A673 (cell line): ENCODE measurements around the gene USP3. TPM values are rescaled to one million over a fixed set of nuclear protein-coding genes. Genes with fewer than 3 reads are reported as not detected.

ENCODE experiments used
- BruUV-seq: library from RNA; stranded (reverse); fragments of 400-500 nt; replicated peaks from 2 replicates; lab custom pipeline; 2021; lab: Mats Ljungman, UMichigan
- CTCF ChIA-PET: fragments of 300-600 bp; sonication (Branson Sonifier 250); formaldehyde crosslinking; loops from one replicate; lab custom pipeline; 2022; ENCODE audit warnings: antibody characterized with exemption; lab: Charles Lee
- POLR2A ChIA-PET: fragments of 300-600 bp; sonication (Branson Sonifier 250); formaldehyde crosslinking; loops from one replicate; lab custom pipeline; 2022; ENCODE audit warnings: antibody characterized with exemption; ENCODE audit not compliant: low non-redundant PET; lab: Charles Lee
- DNase-seq: peaks from one replicate; pipeline ENCODE4 v3.0.0-alpha.2; 2015; ENCODE audit warnings: low spot score
- H3K27ac ChIP-seq: fragments of 200-600 bp; sonication (generic); 2 replicates; pipeline ENCODE4 v1.5.1; 2016; ENCODE audit warnings: mixed run types, low read depth, mild to moderate bottlenecking, mixed read lengths, antibody characterized with exemption, low read length; ENCODE audit not compliant: poor library complexity, severe bottlenecking
- H3K27me3 ChIP-seq: fragments of 200-600 bp; sonication (generic); replicated peaks from 2 replicates; pipeline ENCODE4 v1.6.1; 2017; ENCODE audit warnings: mixed run types, low read depth, mild to moderate bottlenecking, mixed read lengths, antibody characterized with exemption, low read length; ENCODE audit not compliant: insufficient read depth, poor library complexity
- H3K36me3 ChIP-seq: fragments of 200-600 bp; sonication (generic); 2 replicates; pipeline ENCODE4 v1.6.1; 2016; ENCODE audit warnings: mixed run types, mild to moderate bottlenecking, mixed read lengths, antibody characterized with exemption, low read length; ENCODE audit not compliant: insufficient read depth, poor library complexity, severe bottlenecking
- H3K4me1 ChIP-seq: fragments of 200-600 bp; sonication (generic); 2 replicates; pipeline ENCODE4 v1.6.1; 2017; ENCODE audit warnings: mixed run types, mild to moderate bottlenecking, mixed read lengths, antibody characterized with exemption, low read length; ENCODE audit not compliant: insufficient read depth, poor library complexity, severe bottlenecking
- H3K4me3 ChIP-seq: fragments of 200-600 bp; sonication (generic); 2 replicates; pipeline ENCODE4 v1.5.1; 2016; ENCODE audit warnings: low read depth, mixed run types, mild to moderate bottlenecking, mixed read lengths, low read length; ENCODE audit not compliant: poor library complexity, severe bottlenecking
- H3K9me3 ChIP-seq: fragments of 200-600 bp; sonication (generic); 2 replicates; pipeline ENCODE4 v1.6.1; 2016; ENCODE audit warnings: mixed run types, low read depth, mild to moderate bottlenecking, mixed read lengths, antibody characterized with exemption, low read length; ENCODE audit not compliant: poor library complexity, severe bottlenecking
- CTCF ChIP-seq: fragments of 300-800, 200-600 bp; sonication (generic); conservative IDR thresholded peaks from 2 replicates; pipeline ENCODE4 v1.5.1; 2017; ENCODE audit warnings: low read depth, mild to moderate bottlenecking, antibody characterized with exemption, low read length, moderate library complexity, mixed read lengths
- EZH2 ChIP-seq: fragments of 200-600 bp; sonication (generic); IDR thresholded peaks from 2 replicates; pipeline ENCODE4 v1.6.1; 2017; ENCODE audit warnings: borderline replicate concordance, low read depth, mild to moderate bottlenecking, mixed read lengths, antibody characterized with exemption, low read length; ENCODE audit not compliant: poor library complexity, severe bottlenecking
- intact Hi-C: fragments of 100-400 bp; cut with micrococcal nuclease; formaldehyde crosslinking; loops from one replicate; pipeline ENCODE4 v1.10.0; 2022; ENCODE audit not compliant: unreplicated experiment
- total RNA-seq: library from RNA; stranded (reverse); gene quantifications from 2 replicates; pipeline ENCODE4 v1.2.3, GENCODE V29; 2021

USP3 gene
- total RNA-seq, 1 experiment from 2014 or later = 65.3 TPM

GRCh38 chr15:63499611-63500010 is 4.8 kb upstream of the USP3 start:
- H3K36me3 ChIP-seq = no peaks in the 10 kb centered on the region
- ChIA-PET POLR2A (no interaction called here), CTCF (no interaction called here)
- no peaks in the 10 kb centered on the region for H3K27me3 ChIP-seq
- H3K4me1 ChIP-seq = peaks cover 21% of the 10 kb centered on the region
- no peak for TF ChIP-seq EZH2
- no peak for TF ChIP-seq CTCF
- H3K4me3 ChIP-seq = no peak overlapping the region
- intact Hi-C loops = loop anchor here (5.0 to 10.0 kb wide), 2 partner anchors 103 to 215 kb away; no protein-coding TSS in a partner anchor
- H3K27ac ChIP-seq = no peak overlapping the region
- no TSS peak for BruUV-seq
- no peak for DNase-seq
- no peaks in the 10 kb centered on the region for H3K9me3 ChIP-seq

- POLR2A ChIA-PET = interaction anchor here (0.7 kb wide), 1 partner anchor 1105 kb away, joined by 3 read pairs; no protein-coding TSS in a partner anchor
These were observed 3.8 kb upstream of the USP3 start for GRCh38 chr15:63500265-63501250.

More at GRCh38 chr15:63500265-63501250, 3.8 kb upstream of the USP3 start:
- Histone ChIP-seq H3K4me3 (no peak overlapping the region), H3K9me3 (no peaks in the 10 kb centered on the region), H3K36me3 (no peaks in the 10 kb centered on the region), H3K27me3 (no peaks in the 10 kb centered on the region), H3K4me1 (peaks cover 22% of the 10 kb centered on the region), H3K27ac (no peak overlapping the region)
- BruUV-seq = no TSS peak
- DNase-seq = no peak
- CTCF ChIA-PET = no interaction called here
- intact Hi-C loops = loop anchor here (5.0 to 10.0 kb wide), 2 partner anchors 102 to 216 kb away; no protein-coding TSS in a partner anchor
- TF ChIP-seq EZH2 (no peak), CTCF (no peak)
